ENCODE measurements around the gene CERT1. TPM values are rescaled to one million over a fixed set of nuclear protein-coding genes. Genes with fewer than 3 reads are reported as not detected.
A peak's percentile ranks its signal among the peaks of the same experiment; 100 is the strongest.

CERT1 gene
- total RNA-seq, 1 donor from 2014 or later = 60.7 TPM

DNA sequence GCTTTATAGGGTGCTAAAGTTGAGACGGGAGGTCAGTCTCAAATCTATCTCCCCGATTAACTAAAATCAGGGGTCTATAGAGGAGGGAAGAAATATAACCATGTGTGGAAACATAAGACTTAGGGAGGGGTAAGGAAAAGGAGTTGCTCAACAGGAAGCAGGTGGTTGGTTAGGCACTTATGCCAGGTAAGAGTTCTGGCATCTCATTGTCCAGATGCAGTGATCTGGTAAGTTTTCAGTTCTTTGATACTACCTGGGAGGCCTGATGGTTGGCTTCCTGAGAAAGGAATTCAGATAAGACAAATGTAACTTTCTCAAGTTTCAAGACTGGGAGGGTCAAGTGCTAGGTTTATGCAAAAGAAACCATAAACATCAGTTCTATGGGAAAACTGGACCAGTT lies 47.7 kb downstream of the CERT1 start:
- Histone ChIP-seq H3K27ac (no peak overlapping the region), H3K4me1 (peaks cover 17% of the 10 kb centered on the region), H3K9me3 (peaks cover 4% of the 10 kb centered on the region), H3K36me3 (no peaks in the 10 kb centered on the region), H3K4me3 (no peak overlapping the region), H3K27me3 (no peaks in the 10 kb centered on the region)
- intact Hi-C loops (cut with DNase I) = no loop called here
- DNase-seq = no peak
- TF ChIP-seq, protein P1, sequence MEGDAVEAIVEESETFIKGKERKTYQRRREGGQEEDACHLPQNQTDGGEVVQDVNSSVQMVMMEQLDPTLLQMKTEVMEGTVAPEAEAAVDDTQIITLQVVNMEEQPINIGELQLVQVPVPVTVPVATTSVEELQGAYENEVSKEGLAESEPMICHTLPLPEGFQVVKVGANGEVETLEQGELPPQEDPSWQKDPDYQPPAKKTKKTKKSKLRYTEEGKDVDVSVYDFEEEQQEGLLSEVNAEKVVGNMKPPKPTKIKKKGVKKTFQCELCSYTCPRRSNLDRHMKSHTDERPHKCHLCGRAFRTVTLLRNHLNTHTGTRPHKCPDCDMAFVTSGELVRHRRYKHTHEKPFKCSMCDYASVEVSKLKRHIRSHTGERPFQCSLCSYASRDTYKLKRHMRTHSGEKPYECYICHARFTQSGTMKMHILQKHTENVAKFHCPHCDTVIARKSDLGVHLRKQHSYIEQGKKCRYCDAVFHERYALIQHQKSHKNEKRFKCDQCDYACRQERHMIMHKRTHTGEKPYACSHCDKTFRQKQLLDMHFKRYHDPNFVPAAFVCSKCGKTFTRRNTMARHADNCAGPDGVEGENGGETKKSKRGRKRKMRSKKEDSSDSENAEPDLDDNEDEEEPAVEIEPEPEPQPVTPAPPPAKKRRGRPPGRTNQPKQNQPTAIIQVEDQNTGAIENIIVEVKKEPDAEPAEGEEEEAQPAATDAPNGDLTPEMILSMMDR (IDR thresholded peaks at IDR 0.05) = no peak
- peak; percentile 59 for ATAC-seq

DNA sequence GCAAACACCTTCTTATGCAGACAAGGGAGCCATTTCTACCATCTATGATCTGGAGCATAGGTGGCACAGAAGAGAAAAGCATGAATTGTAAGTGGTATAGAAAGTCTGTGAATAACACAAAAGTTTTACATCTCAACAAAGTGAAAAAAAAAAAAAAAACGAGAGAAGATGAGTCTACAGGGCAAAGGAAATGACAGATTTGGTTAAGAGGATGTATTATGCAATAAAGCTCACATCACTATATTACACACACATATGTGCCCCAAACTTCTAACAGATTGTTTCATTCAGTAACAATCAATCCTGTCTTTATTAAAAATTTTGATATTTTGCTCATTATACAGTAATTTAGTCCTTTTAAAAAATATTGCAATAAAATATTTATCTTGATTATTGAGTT lies 49.8 kb downstream of the CERT1 start:
- Histone ChIP-seq H3K4me1 (peaks cover 17% of the 10 kb centered on the region), H3K27me3 (no peaks in the 10 kb centered on the region), H3K27ac (no peak overlapping the region), H3K36me3 (no peaks in the 10 kb centered on the region), H3K4me3 (no peak overlapping the region), H3K9me3 (no peaks in the 10 kb centered on the region)
- TF ChIP-seq, protein P1 (IDR thresholded peaks at IDR 0.05) = no peak
- DNase-seq (no peak), ATAC-seq (no peak)
- intact Hi-C loops (cut with DNase I) = no loop called here

DNA sequence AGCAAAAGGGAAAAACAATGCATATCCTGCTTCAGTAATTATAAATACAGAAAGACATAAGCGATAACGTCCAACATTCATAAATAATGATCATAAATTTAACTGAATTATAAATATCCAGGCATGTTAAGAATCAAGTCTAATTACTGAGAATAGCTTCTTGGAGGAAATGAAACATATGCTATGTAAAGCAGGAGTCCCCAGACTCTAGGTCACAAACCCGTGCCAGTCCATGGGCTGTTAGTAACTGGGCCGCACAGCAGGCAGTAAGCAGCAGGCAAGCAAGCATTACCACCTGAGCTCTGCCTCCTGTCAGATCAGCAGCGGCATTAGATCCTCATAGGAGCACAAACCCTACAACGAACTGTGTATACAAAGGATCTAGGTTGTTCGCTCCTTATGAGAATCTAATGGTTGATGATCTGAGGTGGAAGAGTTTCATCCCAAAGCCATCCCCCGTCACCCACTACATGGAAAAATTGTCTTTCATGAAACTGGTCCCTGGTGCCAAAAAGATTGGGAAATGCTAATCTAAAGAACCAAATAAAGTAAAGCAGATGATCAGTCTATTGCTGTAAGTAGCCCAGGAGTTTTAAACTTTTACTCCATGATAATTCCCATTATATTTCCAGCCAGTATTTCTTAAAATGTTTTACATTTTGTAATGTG lies 50.4 kb downstream of the CERT1 start:
- peaks cover 16% of the 10 kb centered on the region for H3K4me1 ChIP-seq
- H3K27me3 ChIP-seq = no peaks in the 10 kb centered on the region
- TF ChIP-seq, protein P1 (IDR thresholded peaks at IDR 0.05) = no peak
- no peak for ATAC-seq
- DNase-seq = no peak
- intact Hi-C loops (cut with DNase I) = no loop called here
- no peaks in the 10 kb centered on the region for H3K36me3 ChIP-seq
- no peak overlapping the region for H3K4me3 ChIP-seq
- H3K27ac ChIP-seq = no peak overlapping the region
- no peaks in the 10 kb centered on the region for H3K9me3 ChIP-seq

DNA sequence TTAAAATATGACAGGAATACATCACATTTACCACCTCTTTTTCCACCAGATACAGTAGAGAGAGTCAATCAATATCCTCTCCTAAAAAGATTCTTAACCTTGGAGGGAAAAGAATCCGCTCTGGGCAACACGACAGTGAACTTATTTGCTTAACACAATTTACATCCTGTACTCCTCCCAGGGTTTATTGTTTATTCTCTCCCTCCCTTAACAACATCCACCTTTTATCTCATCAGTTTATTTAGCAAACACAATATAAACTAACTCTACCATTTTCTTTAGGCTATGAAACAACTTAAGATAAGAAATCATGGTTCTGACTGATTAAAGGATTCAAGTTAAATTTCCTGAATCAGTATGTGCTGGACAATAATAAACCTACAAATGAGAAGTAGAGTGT lies 50.9 kb downstream of the CERT1 start:
- no peaks in the 10 kb centered on the region for H3K27me3 ChIP-seq
- DNase-seq = no peak
- no peaks in the 10 kb centered on the region for H3K9me3 ChIP-seq
- TF ChIP-seq, protein P1 (IDR thresholded peaks at IDR 0.05) = no peak
- H3K4me1 ChIP-seq = peaks cover 11% of the 10 kb centered on the region
- ATAC-seq = no peak
- no peak overlapping the region for H3K27ac ChIP-seq
- H3K4me3 ChIP-seq = no peak overlapping the region
- intact Hi-C loops (cut with DNase I) = no loop called here
- no peaks in the 10 kb centered on the region for H3K36me3 ChIP-seq

DNA sequence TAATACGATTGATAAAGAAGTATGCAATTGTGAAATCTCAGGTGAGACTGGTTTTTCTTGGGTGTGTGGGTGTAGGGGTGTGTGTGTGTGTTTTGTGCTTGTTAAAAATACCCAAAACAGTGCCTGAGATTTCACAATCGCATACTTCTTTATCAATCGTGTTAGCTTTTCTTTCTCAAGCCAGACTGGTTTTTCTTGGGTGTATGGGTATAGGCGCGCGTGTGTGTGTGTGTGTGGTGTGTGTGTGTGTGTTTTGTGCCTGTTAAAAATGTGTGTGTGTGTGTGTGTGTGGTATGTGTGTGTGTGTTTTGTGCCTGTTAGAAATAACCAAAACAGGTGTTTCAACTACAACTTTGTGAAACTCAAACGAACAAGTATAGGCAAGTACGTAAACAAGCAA lies 53.7 kb downstream of the CERT1 start:
- H3K36me3 ChIP-seq = peaks cover 9% of the 10 kb centered on the region
- ATAC-seq = peak; percentile 86
- peak; percentile 71 for DNase-seq
- no peaks in the 10 kb centered on the region for H3K27me3 ChIP-seq
- intact Hi-C loops (cut with DNase I) = no loop called here
- no peak overlapping the region for H3K27ac ChIP-seq
- H3K4me1 ChIP-seq = peaks cover 4% of the 10 kb centered on the region
- H3K9me3 ChIP-seq = no peaks in the 10 kb centered on the region
- H3K4me3 ChIP-seq = no peak overlapping the region
- TF ChIP-seq, protein P1 (IDR thresholded peaks at IDR 0.05) = no peak

- ATAC-seq (no peak), DNase-seq (no peak)
- intact Hi-C loops (cut with DNase I) = no loop called here
These were observed 54.3 kb downstream of the CERT1 start for GRCh38 chr5:75457161-75457560.

More at GRCh38 chr5:75457161-75457560, 54.3 kb downstream of the CERT1 start:
- H3K9me3 ChIP-seq = no peaks in the 10 kb centered on the region
- peaks cover 4% of the 10 kb centered on the region for H3K4me1 ChIP-seq
- H3K4me3 ChIP-seq = no peak overlapping the region
- H3K27me3 ChIP-seq = no peaks in the 10 kb centered on the region
- TF ChIP-seq, protein P1 (IDR thresholded peaks at IDR 0.05) = no peak
- peaks cover 9% of the 10 kb centered on the region for H3K36me3 ChIP-seq
- H3K27ac ChIP-seq = no peak overlapping the region

All from upper lobe of right lung (tissue), 1 donor.